SHP77 (cell line): ENCODE data around the gene BACH2.
"Not testable (repeated sequence)": the region's sequence is repeated elsewhere in the genome, so short reads cannot be mapped to it uniquely, and the experiment has no call there.

Experiments
- DNase-seq, 2 experiments: peaks; one replicate each; lab custom pipeline; 2025; lab: John Stamatoyannopoulos, UW

Gene BACH2

DNA sequence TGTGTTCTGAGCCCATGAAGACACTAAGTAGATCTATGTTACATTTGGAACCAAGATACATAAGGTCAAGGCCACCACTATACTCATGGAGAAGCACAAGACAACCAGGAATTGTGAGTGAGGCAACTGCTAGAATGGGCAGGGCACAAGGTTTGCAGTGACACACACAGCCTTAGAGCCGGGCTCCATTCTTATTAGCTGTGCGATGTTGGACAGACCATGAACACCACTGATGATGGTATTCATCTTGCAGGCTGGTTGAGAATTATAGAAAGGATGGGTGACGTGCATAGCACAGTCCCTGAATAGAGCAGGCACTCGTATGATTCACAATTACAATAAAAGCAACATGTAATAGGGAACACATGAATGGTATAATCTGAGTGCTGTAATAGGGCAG, 229.9 kb downstream of the BACH2 start:
- DNase-seq = no peak

DNA sequence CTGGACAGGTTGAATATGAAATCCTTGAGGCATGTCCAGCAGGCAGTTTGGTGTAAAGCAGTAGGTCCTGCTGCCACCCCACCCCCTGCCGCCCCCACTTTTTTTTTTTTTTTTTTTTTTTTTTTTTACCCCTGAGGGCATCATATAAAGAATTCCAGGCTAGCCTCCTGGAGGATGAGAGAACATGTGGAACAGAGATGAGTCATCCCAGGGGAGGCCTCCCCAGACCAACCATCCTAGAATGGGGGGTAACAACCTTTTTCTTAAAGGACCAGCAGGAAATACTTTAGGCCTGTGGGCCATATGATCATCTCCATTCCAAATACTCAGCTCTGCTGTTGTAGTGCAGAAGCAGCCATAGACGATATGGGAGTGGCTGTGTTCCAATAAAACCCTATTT, 231.5 kb downstream of the BACH2 start:
- no peak for DNase-seq

DNA sequence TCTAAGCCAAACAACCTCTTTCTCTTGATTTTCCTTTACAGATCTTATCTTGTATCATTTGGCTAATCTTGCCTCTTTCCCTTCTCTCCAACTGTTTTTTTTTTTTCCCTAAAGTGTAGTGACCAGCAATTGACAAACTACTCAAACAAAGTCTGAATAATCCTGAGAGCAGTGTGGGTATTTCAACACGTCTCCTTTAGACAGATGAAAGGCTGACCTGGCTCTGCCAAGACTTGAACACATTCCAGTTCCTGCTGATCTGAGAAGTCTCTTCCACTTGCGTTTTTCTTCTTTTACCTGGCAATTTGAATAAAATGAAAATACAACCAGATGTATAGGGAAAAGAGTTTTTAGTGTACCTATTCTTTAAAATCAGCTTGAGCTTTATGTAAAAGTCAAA, 234.0 kb downstream of the BACH2 start:
- no peak for DNase-seq

DNA sequence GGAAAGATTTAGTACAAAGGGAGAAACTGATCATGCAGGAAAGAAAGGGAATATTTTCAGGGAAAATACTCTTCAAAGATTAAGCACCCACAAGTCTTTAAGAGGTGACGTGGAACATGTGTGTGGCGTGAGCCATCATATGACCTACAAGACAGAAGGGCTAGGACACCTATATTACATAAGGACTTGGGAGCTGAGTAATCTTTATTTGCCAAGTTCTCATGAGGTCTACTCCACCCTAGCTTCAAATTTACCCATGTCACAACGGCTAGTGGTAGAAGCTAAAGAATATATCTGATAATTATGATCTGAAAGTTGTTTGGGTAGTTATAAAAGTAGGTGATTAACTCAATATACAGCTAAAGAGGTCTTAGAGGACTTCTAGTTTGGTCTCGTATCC, 234.6 kb downstream of the BACH2 start:
- DNase-seq = no peak

DNA sequence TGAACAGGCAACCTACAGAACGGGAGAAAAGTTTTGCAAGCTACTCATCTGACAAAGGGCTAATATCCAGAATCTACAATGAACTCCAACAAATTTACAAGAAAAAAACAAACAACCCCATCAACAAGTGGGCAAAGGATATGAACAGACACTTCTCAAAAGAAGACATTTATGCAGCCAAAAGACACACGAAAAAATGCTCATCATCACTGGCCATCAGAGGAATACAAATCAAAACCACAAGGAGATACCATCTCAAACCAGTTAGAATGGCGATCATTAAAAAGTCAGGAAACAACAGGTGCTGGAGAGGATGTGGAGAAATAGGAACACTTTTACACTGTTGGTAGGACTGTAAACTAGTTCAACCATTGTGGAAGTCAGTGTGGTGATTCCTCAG, 237.5 kb downstream of the BACH2 start:
- not testable (repeated sequence) for DNase-seq

DNA sequence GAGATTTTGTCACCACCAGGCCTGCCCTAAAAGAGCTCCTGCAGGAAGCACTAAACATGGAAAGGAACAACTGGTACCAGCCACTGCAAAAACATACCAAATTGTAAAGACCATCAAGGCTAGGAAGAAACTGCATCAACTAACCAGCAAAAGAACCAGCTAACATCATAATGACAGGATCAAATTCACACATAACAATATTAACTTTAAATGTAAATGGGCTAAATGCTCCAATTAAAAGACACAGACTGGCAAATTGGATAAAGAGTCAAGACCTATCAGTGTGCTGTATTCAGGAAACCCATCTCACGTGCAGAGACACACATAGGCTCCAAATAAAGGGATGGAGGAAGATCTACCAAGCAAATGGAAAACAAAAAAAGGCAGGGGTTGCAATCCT, 240.7 kb downstream of the BACH2 start:
- not testable (repeated sequence) for DNase-seq

DNA sequence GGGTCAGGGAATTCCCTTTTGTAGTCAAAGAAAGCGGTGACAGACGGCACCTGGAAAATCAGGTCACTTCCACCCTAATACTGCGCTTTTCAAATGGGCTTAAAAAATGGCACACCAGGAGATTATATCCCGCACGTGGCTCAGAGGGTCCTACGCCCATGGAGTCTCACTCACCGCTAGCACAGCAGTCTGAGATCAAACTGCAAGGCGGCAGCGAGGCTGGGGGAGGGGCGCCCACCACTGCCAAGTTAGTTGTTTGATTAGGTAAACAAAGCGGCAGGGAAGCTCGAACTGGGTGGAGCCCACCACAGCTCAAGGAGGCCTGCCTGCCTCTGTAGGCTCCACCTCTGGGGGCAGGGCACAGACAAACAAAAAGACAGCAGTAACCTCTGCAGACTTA, 242.4 kb downstream of the BACH2 start:
- DNase-seq = not testable (repeated sequence)

DNA sequence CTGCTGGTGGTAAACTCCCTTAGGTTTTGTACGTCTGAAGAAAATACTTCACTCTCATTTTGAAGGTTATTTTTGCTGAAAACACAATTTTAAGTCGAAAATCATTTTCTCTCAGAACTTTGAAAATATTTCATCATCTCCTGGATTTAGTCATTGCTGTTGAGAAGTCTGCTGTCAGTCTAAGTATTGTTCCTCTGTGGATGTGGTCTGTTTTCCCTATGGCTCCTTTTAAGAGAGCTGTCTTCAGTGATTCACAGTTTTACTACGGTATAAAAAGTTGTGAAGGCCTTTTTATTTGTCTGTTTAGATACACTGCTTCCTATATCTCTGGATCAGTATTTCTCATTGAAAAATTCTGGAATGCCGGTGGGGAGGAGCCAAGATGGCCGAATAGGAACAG, 243.0 kb downstream of the BACH2 start:
- no peak for DNase-seq

DNA sequence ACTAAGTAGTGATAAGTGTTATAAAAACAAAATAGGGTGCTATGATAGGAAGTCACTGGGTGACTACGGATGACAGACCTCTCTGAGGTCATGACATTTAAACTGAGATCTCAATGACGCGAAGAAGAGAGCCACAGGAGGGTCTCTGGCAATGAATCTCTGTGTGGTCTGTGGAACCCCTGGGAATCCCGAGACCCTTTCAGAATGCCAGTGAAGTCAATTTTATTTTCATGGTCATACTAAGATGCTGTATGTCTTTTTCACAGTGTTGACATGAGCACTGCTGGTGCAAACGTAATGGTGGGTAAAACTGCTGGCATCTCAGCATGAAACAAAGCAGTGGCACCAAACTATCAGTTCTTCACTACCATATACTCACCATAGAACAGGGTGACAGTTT, 247.3 kb downstream of the BACH2 start:
- DNase-seq = no peak

DNA sequence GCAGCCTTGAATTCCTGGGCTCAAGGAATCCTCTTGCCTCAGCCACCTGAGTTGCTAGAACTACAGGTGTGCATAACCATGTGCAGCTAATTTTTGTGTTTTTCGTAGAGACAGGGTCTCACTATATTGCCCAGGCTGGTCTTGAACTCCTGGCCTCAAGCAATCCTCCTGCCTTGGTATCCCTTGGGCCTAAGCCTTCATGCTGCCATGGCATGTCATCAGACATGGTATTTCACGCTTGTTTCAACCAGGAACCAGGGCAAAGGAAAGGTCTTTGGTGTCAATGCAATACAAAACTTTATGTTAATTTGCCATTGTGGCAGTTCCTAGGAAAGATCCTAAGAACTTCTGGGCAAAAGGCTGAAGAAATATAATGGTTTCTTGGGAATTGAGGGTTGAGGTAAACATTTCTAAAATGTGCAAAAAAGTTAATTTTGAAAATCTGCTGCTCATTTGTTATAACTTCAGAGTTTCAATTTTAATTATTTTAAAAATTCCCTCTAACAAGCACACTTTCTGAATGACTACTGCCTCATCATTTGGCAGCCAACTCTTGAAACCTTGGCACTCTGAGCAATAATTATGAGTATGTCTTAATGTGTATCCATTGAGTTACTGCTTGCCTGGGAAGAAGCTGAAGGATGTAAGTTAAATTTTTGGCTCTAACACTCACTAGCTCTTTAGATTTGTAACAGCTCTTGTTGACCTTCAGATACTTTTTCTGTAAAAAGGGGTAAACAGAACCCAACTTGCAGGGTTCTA, 248.3 kb downstream of the BACH2 start:
- DNase-seq = no peak

DNA sequence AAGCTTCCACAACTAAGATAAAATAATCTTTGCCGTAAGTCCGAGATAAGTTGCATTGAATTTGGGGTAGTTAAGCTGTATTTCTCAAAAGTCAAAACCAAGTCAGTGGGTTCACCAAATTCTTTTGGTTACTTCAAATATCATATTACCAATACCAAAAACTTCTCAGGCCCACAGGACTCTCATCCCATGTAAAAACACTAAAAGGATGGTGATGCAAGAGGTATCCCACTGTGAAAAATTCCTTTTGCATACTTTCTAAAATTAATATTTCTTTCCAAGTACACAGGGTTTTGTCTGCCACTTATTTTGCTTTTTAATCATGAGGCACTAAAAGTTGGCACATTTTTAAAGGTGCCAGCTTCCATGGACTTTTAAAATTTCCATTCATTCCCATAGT, 251.1 kb downstream of the BACH2 start:
- no peak for DNase-seq

DNA sequence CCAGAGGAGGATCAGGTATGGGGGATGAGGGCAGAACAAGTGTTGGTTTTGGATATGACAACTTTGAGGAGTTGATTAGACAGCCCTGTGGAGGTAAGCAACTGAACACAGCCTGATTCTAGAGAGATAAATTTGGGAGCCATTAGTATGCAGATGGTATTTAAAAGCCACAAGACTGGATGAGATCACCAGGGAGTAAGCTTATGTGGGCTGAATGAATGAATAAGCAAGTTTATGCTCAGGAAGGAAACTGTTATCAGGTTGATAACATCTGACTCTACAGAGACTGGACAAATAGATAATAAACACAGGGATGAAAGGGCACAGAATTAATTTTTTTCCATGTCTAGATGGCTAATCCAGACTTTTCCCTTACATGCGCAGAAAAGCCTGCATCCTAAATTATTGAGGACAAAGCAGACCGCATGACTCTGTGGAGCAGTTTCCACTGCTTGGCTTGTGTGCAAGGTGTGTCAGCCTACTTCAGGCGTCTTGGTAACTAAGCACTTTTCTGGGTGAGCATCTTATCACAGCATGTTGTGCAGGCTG, 251.7 kb downstream of the BACH2 start:
- DNase-seq = no peak

DNA sequence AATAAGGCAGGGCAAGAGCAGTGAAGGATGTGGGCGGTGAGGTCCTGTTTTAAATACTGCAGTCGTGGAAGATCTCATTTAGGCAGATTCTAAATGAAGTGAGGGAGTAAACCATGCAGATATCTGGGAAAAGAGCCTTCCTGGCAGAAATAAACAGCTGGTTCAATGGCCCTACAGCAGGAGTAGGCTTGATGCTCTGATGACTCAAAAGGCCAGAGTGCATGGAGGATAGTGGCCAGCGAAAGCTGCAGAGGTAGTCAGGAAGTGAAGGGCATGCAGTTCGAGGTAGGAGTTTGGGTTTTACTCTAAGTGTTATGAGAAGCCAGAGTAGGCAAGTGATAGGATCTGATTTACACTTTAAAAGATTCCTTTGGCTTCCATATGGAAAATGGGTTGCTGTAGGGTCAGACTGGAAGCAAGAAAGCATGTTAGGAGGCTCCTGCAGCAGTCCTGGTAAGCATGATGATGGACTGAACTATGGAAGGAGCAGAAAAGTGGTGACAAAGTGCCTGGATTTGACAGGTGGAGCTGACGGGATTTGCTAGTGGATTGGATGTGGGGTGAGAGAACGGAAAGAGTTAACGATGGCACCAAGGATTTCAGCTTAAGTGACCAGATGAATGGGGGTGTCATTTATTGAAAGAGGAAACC, 252.3 kb downstream of the BACH2 start:
- DNase-seq = no peak

DNA sequence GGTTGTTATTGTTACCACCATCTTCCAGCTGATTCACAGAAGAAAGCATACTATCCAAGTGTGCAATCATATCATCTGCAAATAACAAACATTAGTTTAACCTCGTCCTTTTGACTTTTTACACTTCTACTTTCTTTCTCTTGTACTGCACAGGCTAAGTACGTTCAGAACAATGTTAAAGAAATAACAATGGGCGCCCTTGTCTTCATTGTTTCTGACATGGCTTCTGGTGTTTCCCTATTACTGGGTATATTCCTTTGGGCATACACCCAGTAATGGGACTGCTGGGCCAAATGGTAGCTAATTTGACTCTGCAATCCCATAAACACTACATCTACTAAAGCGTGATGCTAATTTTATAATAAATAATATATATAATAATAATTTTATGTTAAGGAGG, 255.7 kb downstream of the BACH2 start:
- no peak for DNase-seq

DNA sequence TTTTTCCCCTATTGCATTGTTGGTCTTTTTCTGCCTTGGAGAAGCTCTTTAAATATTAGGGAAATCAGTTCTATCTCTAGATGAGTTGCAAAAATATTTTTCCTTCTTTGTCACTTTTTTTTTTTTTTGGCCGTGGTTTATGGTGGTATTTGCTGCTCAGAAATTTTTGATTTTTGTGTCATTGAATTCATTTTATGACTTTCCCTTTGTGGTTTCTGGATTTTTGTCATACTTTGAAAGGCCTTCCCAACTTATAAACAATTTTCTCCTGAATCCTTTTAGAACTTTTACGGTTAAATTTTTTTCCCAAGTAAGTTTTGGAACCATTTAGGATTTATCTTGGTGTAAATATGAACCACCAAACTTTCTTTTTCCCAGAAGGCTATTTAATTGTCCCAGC, 256.7 kb downstream of the BACH2 start:
- DNase-seq = no peak

DNA sequence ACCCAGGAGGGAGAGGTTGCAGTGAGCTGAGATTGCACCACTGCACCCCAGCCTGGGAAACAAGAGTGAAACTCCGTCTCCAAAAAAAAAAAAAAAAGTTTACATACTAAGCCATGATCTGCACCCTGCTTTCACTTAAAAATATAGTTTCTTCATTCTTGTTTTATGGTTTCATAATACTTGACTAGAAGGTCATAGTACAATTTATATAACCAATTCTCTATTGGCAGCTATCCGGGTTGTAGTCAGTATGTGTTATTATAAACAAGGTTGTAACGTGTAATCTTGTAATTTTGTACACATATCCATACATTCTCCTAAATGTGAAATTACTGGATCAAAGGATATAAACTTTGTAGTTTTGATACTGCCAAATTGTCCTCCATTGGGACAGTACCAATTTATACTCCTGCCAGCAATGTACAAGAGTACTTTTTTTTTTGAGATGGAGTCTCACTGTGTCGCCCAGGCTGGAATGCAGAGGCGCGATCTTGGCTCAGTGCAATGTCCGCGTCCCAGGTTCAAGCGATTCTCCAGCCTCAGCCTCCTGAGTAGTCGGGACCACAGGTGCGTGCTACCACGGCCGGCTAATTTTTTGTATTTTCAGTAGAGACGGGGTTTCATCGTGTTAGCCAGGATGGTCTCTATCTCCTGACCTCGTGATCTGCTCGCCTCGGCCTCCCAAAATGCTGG, 257.5 kb downstream of the BACH2 start:
- DNase-seq = no peak

DNA sequence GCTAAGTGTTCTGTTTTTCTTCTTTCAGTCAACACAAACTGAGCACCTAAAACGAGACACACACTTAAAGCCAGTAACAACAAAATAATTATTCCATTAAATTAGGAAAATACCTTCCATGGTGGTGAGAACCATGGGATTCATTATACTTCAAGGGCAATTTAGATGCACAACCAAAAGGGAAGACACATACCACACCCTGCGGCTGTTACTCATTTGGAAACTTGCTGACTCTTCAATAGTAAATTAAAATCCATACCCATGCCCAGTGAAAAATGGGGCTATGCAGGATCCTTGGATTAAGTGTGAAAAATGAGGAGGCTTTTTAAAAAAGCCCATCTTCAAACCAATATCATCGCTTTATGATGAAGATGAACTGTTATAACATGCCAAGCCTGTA, 259.7 kb downstream of the BACH2 start:
- DNase-seq = no peak

DNA sequence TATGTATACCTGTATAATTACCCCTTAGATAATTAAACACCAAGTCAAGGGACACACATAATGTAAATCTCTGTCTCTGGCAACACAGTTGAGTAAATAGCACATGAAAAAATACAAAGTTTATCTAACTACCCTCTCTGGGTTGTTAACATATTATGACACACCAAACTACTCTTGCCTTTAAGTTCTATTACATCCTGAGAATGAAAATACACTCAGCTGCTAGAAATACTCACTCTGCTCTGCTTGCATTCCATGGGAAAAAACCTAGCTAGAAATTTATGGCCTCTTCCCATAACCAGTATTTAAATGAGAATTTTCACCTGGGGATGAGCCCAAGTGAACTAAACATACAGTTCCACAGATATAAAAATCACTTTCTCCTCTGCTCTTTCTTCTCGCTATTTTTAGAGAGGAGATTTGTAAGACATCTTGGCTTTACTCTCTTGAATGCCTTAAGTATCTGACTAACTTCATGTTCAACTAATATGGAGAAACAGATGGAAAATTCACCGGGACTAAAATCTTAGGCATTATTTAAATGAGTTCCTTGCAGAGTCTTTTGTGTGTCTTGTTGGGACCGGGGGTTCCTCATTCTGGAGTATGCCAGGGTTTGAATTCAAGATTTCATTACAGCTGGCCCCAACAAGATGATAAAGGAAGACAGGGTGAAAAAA, 261.5 kb downstream of the BACH2 start:
- no peak for DNase-seq

DNA sequence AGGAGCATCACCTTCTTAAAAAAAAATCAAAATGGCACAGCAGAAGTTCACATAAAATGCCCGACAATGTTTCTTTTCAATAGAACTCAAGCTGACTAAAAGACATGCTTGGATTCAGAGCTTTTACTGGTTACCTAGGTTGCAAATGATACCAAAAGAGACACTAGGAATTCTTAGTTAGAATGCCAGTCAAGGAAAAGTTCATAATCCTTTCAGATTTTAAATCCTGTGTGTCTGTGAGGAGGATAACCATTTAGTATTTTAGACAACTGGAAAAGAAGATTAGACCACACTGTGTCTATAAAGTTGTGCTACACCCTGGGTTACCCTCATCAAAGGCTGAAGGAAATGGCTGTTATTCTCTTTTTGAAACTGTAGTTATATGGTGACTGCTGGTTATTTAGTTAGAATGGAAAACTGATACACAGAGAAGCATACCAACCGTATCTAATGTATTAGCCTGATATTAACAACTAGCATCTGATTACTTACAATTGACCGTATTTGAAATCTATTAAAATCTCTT, 262.8 kb downstream of the BACH2 start:
- DNase-seq = no peak

DNA sequence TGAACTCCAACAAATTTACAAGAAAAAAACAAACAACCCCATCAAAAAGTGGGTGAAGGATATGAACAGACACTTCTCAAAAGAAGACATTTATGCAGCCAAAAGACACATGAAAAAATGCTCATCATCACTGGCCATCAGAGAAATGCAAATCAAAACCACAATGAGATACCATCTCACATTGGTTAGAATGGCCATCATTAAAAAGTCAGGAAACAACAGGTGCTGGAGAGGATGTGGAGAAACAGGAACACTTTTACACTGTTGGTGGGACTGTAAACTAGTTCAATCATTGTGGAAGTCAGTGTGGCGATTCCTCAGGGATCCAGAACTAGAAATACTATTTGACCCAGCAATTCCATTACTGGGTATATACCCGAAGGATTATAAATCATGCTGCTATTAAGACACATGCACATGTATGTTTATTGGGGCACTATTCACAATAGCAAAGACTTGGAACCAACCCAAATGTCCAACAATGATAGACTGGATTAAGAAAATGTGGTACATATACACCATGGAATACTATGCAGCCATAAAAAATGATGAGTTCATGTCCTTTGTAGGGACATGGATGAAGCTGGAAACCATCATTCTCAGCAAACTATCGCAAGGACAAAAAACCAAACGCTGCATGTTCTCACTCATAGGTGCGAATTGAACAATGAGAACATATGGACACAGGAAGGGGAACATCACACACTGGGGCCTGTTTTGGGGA, 264.0 kb downstream of the BACH2 start:
- DNase-seq = not testable (repeated sequence)

DNA sequence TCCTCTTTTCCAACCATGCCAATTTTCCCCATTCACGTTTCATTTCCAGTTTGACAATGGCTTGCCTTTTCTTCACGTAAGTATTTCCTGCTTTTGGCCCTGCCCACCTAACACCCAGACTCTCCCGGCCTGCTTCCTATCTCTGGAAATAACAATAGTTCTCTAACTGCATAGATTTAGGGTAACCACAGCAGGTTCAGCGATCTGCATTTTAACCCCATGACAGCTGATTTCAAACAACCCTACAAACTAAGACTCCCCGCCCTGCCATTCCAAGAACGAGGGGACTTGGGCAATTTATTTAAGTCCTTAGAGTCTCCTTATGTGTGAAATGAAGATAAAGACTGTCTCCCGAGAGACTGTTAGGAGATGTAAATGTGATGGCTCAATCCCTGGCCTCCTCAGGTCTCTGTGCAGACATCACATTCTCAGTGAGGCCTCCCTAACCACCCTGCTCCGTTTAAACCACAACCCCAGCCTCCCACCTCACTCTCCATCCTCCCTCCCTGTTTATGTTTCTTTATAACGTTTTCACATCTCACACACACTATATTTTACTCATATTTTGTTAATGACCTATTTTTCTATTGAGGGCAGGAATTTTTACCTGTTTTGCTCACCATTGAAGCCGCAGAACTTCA, 267.5 kb downstream of the BACH2 start:
- no peak for DNase-seq
